LNCAP (cell line): ENCODE data around the gene TRIM2.
A peak's percentile ranks its signal among the peaks of the same experiment; 100 is the strongest.

Source experiments
- CTCF ChIP-seq: fragments of 450-650 bp; IDR thresholded peaks from 2 replicates; pipeline ENCODE4 v1.5.1; 2017; ENCODE audit warnings: mild to moderate bottlenecking

The TRIM2 gene

GRCh38 chr4:153344131-153345011 is 140.1 kb downstream of the TRIM2 start, which contains the start of gene MND1:
MND1 (plus strand) TSS chr4:153344688; CDS start chr4:153344738, 50 bp downstream.
- TF ChIP-seq CTCF = peak; percentile 86

GRCh38 chr4:153345012-153345981 is 141.1 kb downstream of the TRIM2 start:
- no peak for TF ChIP-seq CTCF

DNA sequence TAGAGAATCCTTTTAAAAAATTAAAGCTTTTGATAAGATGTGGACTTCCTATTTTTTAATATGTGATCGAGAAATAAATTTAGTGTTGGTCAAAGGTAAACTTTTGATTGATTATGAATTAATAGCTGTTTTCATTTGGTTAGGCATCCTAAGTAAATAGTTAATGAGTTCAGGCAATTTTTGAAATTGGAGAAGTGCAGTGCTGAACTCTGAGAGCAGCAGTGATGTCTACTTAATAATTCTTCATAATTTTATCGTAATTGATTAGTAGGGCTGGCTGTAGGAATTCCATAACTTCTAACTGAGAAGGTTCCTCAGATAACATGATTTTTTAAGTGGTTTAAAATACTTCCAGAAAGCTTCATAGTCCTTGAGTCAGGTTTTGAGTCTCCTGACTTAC is 141.8 kb downstream of the TRIM2 start:
- TF ChIP-seq CTCF = no peak

GRCh38 chr4:153346563-153346962 is 142.3 kb downstream of the TRIM2 start:
- no peak for TF ChIP-seq CTCF

GRCh38 chr4:153347117-153347516 is 142.9 kb downstream of the TRIM2 start:
- TF ChIP-seq CTCF = no peak

- no peak for TF ChIP-seq CTCF
Observed at GRCh38 chr4:153348006-153348405, 143.8 kb downstream of the TRIM2 start.

DNA sequence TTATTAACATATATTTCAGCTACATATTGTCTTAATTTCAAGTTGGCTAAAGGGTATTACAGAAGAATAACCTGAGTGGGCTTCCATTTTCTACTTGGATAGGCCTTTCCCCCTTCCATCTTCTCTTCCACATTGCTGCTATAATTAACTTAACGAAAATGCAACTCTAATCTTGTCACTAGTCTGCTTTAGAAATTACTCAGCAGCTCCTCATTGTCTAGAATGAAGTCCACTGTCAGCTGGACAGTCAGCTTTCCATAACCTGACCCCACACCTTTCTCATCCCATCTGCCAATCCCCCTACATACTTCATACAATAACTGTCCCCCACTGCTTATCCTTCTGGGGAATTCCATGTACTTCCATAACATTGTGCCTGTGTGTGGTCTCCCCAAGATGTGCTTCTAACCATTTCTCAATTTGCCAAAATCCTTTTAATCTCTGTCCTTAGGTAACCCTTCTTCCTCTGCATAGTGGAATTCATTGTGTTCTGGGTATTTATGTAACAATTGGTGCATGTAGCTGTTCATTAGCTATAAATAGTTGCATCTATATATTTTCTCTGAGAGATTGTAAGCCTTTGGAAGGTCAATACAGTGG is 145.1 kb downstream of the TRIM2 start:
- TF ChIP-seq CTCF = no peak
